Central memory CD8-positive, alpha-beta T cell (primary cell): Measurements from ENCODE around the gene PRKCA.

Experiments
- ATAC-seq: fragments of 150-1000 bp; cut with Tn5 transposase; replicated peaks from 2 replicates; pipeline ENCODE4 v1.10.0; 2022; ENCODE audit warnings: mild to moderate bottlenecking, moderate FRiP score, moderate number of reproducible peaks; ENCODE audit not compliant: poor library complexity, severe bottlenecking; ENCODE audit errors: extremely low read depth
- DNase-seq, 2 donors: peaks; one replicate each; pipeline ENCODE4 v3.0.0; 2021; ENCODE audit warnings: low spot score in 2 of 2
- H3K27ac Mint-ChIP-seq: one replicate; pipeline ENCODE4 v1.8.0; 2022; ENCODE audit warnings: low read depth, mild to moderate bottlenecking, moderate library complexity, mixed read lengths
- H3K27me3 Mint-ChIP-seq: one replicate; pipeline ENCODE4 v1.8.0; 2022; ENCODE audit warnings: mixed read lengths
- H3K36me3 Mint-ChIP-seq: one replicate; pipeline ENCODE4 v1.8.0; 2022; ENCODE audit warnings: mild to moderate bottlenecking, moderate library complexity, mixed read lengths; ENCODE audit not compliant: insufficient read depth
- H3K4me1 Mint-ChIP-seq: one replicate; pipeline ENCODE4 v1.8.0; 2022; ENCODE audit warnings: mixed read lengths
- H3K4me3 Mint-ChIP-seq: one replicate; pipeline ENCODE4 v1.8.0; 2022; ENCODE audit warnings: mild to moderate bottlenecking, moderate library complexity, mixed read lengths
- H3K9me3 Mint-ChIP-seq: one replicate; pipeline ENCODE4 v1.8.0; 2022; ENCODE audit warnings: mixed read lengths

Gene PRKCA

GRCh38 chr17:66437476-66438026, 135.1 kb downstream of the PRKCA start:
- H3K27me3 Mint-ChIP-seq: no peaks in the 10 kb centered on the region
- H3K4me1 Mint-ChIP-seq: peaks cover 4% of the 10 kb centered on the region
- no peak for ATAC-seq
- H3K4me3 Mint-ChIP-seq: no peak overlapping the region
- no peaks in the 10 kb centered on the region for H3K9me3 Mint-ChIP-seq
- no peak overlapping the region for H3K27ac Mint-ChIP-seq
- no peak for DNase-seq
- H3K36me3 Mint-ChIP-seq: peaks cover 3% of the 10 kb centered on the region

GRCh38 chr17:66438101-66438500, 135.7 kb downstream of the PRKCA start:
- no peak overlapping the region for H3K4me3 Mint-ChIP-seq
- H3K27ac Mint-ChIP-seq: no peak overlapping the region
- DNase-seq: no peak
- H3K27me3 Mint-ChIP-seq: no peaks in the 10 kb centered on the region
- ATAC-seq: no peak
- H3K9me3 Mint-ChIP-seq: no peaks in the 10 kb centered on the region
- H3K4me1 Mint-ChIP-seq: peaks cover 6% of the 10 kb centered on the region
- H3K36me3 Mint-ChIP-seq: peaks cover 3% of the 10 kb centered on the region

GRCh38 chr17:66441101-66441661, 138.8 kb downstream of the PRKCA start:
- H3K27me3 Mint-ChIP-seq: no peaks in the 10 kb centered on the region
- H3K36me3 Mint-ChIP-seq: peaks cover 3% of the 10 kb centered on the region
- H3K27ac Mint-ChIP-seq: no peak overlapping the region
- peaks cover 6% of the 10 kb centered on the region for H3K4me1 Mint-ChIP-seq
- no peak overlapping the region for H3K4me3 Mint-ChIP-seq
- DNase-seq (no peak), ATAC-seq (no peak)
- H3K9me3 Mint-ChIP-seq: no peaks in the 10 kb centered on the region

- DNase-seq (no peak), ATAC-seq (no peak)
- H3K27ac Mint-ChIP-seq: no peak overlapping the region
- no peak overlapping the region for H3K4me3 Mint-ChIP-seq
- H3K36me3 Mint-ChIP-seq: peaks cover 3% of the 10 kb centered on the region
- H3K27me3 Mint-ChIP-seq: no peaks in the 10 kb centered on the region
- H3K4me1 Mint-ChIP-seq: peaks cover 6% of the 10 kb centered on the region
- H3K9me3 Mint-ChIP-seq: no peaks in the 10 kb centered on the region
Measured at GRCh38 chr17:66443166-66443565, 140.8 kb downstream of the PRKCA start.

GRCh38 chr17:66443606-66444005, 141.2 kb downstream of the PRKCA start:
- ATAC-seq (no peak), DNase-seq (no peak)
- Mint-ChIP-seq H3K4me1 (peaks cover 6% of the 10 kb centered on the region), H3K27ac (no peak overlapping the region), H3K36me3 (peaks cover 3% of the 10 kb centered on the region), H3K27me3 (no peaks in the 10 kb centered on the region), H3K9me3 (no peaks in the 10 kb centered on the region), H3K4me3 (no peak overlapping the region)

- ATAC-seq (no peak), DNase-seq (no peak)
- H3K27me3 Mint-ChIP-seq: no peaks in the 10 kb centered on the region
- no peak overlapping the region for H3K4me3 Mint-ChIP-seq
- peaks cover 3% of the 10 kb centered on the region for H3K36me3 Mint-ChIP-seq
- H3K27ac Mint-ChIP-seq: no peak overlapping the region
- no peaks in the 10 kb centered on the region for H3K9me3 Mint-ChIP-seq
- peaks cover 6% of the 10 kb centered on the region for H3K4me1 Mint-ChIP-seq
Measured at GRCh38 chr17:66444031-66444430, 141.6 kb downstream of the PRKCA start.

GRCh38 chr17:66445229-66445628, 142.8 kb downstream of the PRKCA start:
- Mint-ChIP-seq H3K36me3 (peaks cover 4% of the 10 kb centered on the region), H3K4me3 (no peak overlapping the region), H3K4me1 (peaks cover 6% of the 10 kb centered on the region), H3K27me3 (no peaks in the 10 kb centered on the region), H3K9me3 (no peaks in the 10 kb centered on the region), H3K27ac (no peak overlapping the region)
- DNase-seq (no peak), ATAC-seq (no peak)

GRCh38 chr17:66446419-66446818, 144.0 kb downstream of the PRKCA start:
- Mint-ChIP-seq H3K4me3 (no peak overlapping the region), H3K27ac (no peak overlapping the region), H3K9me3 (no peaks in the 10 kb centered on the region), H3K4me1 (peaks cover 6% of the 10 kb centered on the region), H3K36me3 (peaks cover 6% of the 10 kb centered on the region), H3K27me3 (no peaks in the 10 kb centered on the region)
- no peak for ATAC-seq
- DNase-seq: no peak

GRCh38 chr17:66447159-66447558, 144.7 kb downstream of the PRKCA start:
- Mint-ChIP-seq H3K4me1 (peaks cover 8% of the 10 kb centered on the region), H3K36me3 (peaks cover 3% of the 10 kb centered on the region), H3K27ac (no peak overlapping the region), H3K4me3 (no peak overlapping the region), H3K27me3 (no peaks in the 10 kb centered on the region), H3K9me3 (no peaks in the 10 kb centered on the region)
- ATAC-seq: no peak
- no peak for DNase-seq

GRCh38 chr17:66448026-66448639, 145.7 kb downstream of the PRKCA start:
- peaks cover 5% of the 10 kb centered on the region for H3K4me1 Mint-ChIP-seq
- no peak for ATAC-seq
- no peak overlapping the region for H3K4me3 Mint-ChIP-seq
- H3K9me3 Mint-ChIP-seq: no peaks in the 10 kb centered on the region
- H3K36me3 Mint-ChIP-seq: peaks cover 3% of the 10 kb centered on the region
- H3K27ac Mint-ChIP-seq: no peak overlapping the region
- H3K27me3 Mint-ChIP-seq: no peaks in the 10 kb centered on the region
- no peak for DNase-seq

GRCh38 chr17:66449418-66449977, 147.1 kb downstream of the PRKCA start:
- no peaks in the 10 kb centered on the region for H3K27me3 Mint-ChIP-seq
- no peaks in the 10 kb centered on the region for H3K9me3 Mint-ChIP-seq
- DNase-seq: no peak
- peaks cover 5% of the 10 kb centered on the region for H3K4me1 Mint-ChIP-seq
- peaks cover 3% of the 10 kb centered on the region for H3K36me3 Mint-ChIP-seq
- H3K4me3 Mint-ChIP-seq: no peak overlapping the region
- no peak overlapping the region for H3K27ac Mint-ChIP-seq
- no peak for ATAC-seq

GRCh38 chr17:66450008-66450851, 147.8 kb downstream of the PRKCA start:
- peaks cover 5% of the 10 kb centered on the region for H3K4me1 Mint-ChIP-seq
- H3K36me3 Mint-ChIP-seq: peaks cover 3% of the 10 kb centered on the region
- H3K4me3 Mint-ChIP-seq: no peak overlapping the region
- ATAC-seq (no peak), DNase-seq (no peak)
- no peaks in the 10 kb centered on the region for H3K9me3 Mint-ChIP-seq
- no peak overlapping the region for H3K27ac Mint-ChIP-seq
- H3K27me3 Mint-ChIP-seq: no peaks in the 10 kb centered on the region
